Ishikawa (cell line): ENCODE results near the gene ATL3.

Source experiments
- EGR1 ChIP-seq: IDR thresholded peaks from 2 replicates; pipeline ENCODE4 v1.6.1; 2012
- FOXM1 ChIP-seq: IDR thresholded peaks from 2 replicates; pipeline ENCODE4 v1.6.1; 2012; ENCODE audit warnings: low read depth, borderline replicate concordance
- MAX ChIP-seq: IDR thresholded peaks from 2 replicates; pipeline ENCODE4 v1.6.1; 2012
- TAF1 ChIP-seq: IDR thresholded peaks from 2 replicates; pipeline ENCODE4 v1.6.1; 2012; ENCODE audit warnings: low read depth, mild to moderate bottlenecking

- TF ChIP-seq TAF1 (no peak), FOXM1 (no peak), MAX (no peak), EGR1 (no peak)
Measured at GRCh38 chr11:63686926-63687325, 15.8 kb upstream of the ATL3 start.
